Measurements from ENCODE around the gene PCNT.

The PCNT gene

GRCh38 chr21:46483300-46484295, 159.6 kb downstream of the PCNT start:
- DNase-seq (ENCODE audit: low spot score): no peak

DNA sequence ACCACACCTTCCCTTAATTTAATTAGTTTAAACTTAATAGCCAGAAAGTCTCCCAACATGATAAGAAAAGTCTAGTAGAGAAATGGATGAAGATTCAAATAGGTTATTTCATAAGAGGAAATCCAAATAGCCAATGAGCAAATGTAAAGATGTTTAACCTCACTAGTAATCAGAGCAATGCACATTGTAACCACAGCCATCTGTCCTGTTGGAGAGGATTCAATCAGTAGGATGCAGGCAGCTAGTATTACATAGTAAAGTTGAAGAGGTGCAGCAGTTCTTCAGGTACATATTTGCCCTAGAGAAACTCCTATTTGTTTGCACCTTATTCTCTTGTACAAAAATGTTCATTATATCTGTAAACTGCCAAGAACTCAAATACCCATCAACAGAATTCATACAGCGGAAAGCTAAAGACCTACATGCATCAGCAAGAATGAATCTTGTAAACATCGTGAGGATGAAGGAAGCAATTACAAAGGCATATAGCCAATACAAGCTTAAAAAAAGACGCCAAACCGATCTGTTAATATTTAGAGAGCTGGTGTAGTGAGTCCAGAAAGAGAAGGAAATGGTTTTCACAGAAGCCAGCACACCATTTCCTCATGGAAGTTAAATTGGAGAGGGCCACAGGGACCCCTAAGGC, 162.6 kb downstream of the PCNT start:
- no peak for DNase-seq (ENCODE audit: low spot score)

DNA sequence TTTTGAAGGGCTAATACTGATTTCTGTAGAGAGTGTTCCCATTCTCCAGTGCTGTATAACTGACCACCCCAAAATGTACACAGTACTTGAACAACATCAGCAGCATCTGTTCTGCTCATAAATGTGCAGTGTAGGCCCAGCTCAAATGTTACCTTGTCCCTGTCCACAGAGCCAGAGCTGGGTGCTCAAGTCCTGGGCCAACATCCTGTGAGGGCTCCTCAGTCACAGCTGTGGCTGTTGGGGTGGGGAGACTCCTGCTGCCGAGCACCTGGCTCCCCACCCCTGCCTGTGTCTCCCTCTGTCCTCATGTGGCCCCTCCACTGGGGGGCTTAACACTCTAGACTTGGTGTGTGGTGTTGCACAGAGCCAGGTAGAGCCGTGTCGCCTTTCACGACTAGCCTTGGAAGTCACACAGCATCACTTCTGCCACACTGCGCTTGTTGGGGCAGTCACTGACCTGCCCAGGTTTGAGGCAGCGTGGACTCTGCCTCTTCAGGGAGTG, 165.3 kb downstream of the PCNT start:
- no peak for DNase-seq (ENCODE audit: low spot score)

- no peak for DNase-seq (ENCODE audit: low spot score)
Observed at GRCh38 chr21:46489800-46490199, 165.8 kb downstream of the PCNT start.

DNA sequence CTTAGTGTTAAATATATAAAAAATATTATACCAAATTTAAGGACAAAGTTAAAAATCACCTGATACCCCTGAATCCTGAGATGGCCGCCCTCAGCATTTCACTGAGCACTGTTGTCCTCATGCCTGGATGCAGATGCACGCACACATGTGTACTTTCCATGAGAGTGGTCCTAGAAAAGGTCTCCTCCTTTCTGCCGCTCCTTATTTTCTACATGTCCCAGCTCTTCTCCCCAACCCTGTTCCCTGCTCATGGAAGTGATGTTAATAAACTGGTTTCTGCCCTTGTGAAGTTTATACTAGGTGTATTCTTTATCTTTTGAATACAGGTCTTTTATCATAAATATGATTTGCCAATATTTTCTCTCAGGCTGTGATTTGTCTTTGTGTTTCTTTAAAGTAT, 167.6 kb downstream of the PCNT start:
- no peak for DNase-seq (ENCODE audit: low spot score)

- no peak for DNase-seq (ENCODE audit: low spot score)
Observed at GRCh38 chr21:46492851-46493250, 168.9 kb downstream of the PCNT start.

- DNase-seq (ENCODE audit: low spot score): no peak
Observed at GRCh38 chr21:46493828-46494227, 169.9 kb downstream of the PCNT start.
